Tongue (tissue), 2 donors: Measurements from ENCODE around the gene CHM. TPM values are rescaled to one million over a fixed set of nuclear protein-coding genes. Genes with fewer than 3 reads are reported as not detected.
"Not testable (repeated sequence)": the region's sequence is repeated elsewhere in the genome, so short reads cannot be mapped to it uniquely, and the experiment has no call there.

ENCODE experiments used
- DNase-seq: peaks from one replicate; pipeline ENCODE4 v3.0.0-alpha.2; 2015
- total RNA-seq: library from RNA; depleted of rRNA; stranded (reverse); fragments of >200 nt; gene quantifications from one replicate; pipeline ENCODE4 v1.2.3, GENCODE V29; 2014

The CHM gene
- total RNA-seq, 1 donor from 2014 or later, result 27.3 TPM

GRCh38 chrX:85996555-85996954 is 50.8 kb downstream of the CHM start:
- DNase-seq, result no peak

DNA sequence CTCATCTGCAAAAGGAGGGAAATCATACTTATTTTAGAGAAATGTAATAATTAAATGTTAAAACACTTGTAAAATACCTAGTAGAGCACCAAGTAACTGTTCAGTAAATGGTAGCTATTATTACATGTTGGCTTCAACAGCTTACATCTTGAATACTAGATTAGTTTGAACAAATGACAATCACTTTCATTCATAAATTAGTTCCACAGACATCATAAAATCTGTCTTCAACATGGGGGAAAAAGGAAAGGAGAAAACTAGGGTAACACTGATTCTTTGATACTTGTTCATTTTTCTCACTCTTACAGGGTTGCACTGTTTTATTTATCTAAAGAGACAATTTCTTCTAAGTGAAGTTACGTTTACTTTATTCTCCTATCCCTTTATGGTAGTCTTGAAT is 51.7 kb downstream of the CHM start:
- DNase-seq, result no peak

DNA sequence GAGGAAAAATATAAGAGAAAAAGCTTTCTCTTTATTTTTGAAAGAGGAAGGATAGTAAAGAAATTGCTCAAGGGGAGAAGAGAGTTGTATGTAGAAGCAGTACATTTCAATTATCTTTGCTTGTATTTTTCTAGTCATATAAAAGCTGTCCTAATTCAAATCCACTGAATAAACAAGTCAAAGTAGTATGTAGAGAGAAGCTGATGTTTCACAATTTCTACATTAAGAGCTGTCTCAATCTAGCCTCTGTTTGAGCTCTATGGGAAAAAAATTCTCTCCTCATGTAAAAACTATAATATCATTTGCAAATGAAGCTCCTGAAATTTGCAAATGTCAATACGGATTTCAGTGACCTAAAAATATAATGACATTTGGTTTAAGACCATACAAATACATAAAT is 52.6 kb downstream of the CHM start:
- no peak for DNase-seq

- DNase-seq, result no peak
These were observed 53.1 kb downstream of the CHM start for GRCh38 chrX:85994228-85994627.

DNA sequence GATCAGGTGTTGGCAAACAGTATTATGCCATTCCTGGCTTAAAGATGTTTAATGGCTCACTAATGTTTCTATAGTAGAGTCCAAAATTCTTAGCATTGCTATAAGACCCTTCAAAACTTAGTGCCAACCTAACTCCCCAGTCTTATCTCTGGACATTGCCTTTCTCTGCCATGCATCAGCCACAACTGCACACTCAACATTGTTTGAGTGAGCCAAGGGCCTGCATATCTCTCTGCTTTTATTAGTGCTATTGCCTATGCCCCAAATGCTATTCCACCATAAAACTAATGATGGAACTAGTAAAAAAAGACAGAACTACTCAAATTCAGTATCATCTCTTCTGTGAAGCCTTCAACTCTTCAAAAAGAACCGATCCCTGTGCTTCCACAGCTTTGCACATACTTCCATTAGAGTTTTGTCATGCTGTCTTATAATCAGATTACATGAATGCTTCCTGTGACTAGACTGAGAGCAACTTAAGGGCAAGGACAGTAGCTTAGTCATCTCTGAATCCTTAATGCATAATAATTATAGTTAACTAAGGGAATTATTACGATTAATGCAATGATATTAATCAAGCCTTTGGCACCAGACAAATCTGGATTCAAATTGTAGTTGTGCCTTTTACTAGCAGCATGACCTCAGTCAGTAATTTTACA is 53.7 kb downstream of the CHM start:
- no peak for DNase-seq

- no peak for DNase-seq
These were observed 54.5 kb downstream of the CHM start for GRCh38 chrX:85992811-85993229.

DNA sequence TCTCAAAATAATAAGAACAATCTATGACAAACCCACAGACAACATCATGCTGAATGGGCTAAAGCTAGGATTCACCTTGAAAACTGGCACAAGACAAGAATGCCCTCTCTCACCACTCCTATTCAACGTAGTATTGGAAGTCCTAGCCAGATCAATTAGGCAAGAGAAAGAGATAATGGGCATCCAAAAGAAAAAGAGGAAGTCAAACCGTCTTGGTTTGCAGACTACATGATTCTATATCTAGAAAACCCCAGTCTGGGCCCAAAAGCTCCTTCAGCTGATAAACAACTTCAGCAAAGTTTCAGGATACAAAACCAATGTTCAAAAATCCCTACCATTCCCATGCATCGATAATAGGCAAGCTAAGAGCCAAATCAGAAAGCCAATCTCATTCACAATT is 59.0 kb downstream of the CHM start:
- no peak for DNase-seq

GRCh38 chrX:85980286-85980685 is 67.1 kb downstream of the CHM start:
- no peak for DNase-seq

GRCh38 chrX:85977218-85977617 is 70.1 kb downstream of the CHM start:
- no peak for DNase-seq

DNA sequence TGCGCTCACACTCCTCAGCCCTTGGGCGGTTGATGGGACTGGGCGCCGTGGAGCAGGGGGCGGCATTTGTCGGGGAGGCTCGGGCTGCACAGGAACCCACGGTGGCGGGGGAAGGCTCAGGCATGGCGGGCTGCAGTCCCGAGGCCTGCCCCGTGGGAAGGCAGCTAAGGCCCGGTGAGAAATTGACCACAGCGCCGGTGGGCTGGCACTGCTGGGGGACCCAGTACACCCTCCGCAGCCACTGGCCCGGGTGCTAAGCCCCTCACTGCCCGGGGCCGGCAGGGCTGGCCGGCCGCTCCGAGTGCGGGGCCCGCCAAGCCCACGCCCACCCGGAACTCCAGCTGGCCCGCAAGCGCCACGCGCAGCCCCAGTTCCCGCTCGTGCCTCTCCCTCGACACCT is 75.0 kb downstream of the CHM start:
- not testable (repeated sequence) for DNase-seq

DNA sequence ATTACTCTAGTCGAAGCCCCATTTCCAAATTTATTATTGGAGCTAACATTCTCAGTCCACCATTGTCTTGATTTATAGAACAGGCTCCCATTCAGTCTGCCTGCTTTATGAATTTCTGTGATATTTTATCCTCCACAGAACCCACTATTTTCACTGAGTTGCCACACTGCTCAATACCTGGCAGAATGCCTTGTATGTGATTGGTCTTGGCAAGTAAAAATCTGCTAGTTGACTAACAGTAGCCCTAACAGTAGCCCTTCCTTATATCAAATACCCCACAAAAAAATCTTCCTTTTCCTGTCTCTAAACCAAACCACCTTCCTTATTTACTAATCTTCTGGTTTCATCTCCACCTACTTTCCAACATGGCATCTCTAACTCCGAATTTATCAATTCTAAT is 82.6 kb downstream of the CHM start:
- DNase-seq, result no peak

GRCh38 chrX:85963736-85964135 is 83.6 kb downstream of the CHM start:
- DNase-seq, result no peak

DNA sequence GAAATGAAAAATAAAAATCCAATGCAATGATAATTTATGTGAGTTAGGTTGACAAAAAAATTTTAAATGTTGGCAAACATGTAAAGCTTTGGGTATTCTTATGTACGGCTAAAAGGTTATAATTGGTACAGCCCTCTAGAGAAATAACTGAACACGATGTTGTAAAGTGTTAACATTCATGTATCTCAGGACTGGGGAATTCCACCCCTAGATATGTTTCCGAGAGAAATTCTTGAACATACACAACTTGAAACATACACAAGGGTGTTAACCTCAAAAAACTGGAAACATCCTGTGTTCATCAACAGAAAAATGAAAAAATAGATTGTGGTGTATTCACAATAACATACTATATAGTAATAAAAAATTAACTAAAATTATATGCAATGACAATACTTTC is 91.8 kb downstream of the CHM start:
- DNase-seq, result no peak

- not testable (repeated sequence) for DNase-seq
These were observed 102.6 kb downstream of the CHM start for GRCh38 chrX:85944751-85945150.

DNA sequence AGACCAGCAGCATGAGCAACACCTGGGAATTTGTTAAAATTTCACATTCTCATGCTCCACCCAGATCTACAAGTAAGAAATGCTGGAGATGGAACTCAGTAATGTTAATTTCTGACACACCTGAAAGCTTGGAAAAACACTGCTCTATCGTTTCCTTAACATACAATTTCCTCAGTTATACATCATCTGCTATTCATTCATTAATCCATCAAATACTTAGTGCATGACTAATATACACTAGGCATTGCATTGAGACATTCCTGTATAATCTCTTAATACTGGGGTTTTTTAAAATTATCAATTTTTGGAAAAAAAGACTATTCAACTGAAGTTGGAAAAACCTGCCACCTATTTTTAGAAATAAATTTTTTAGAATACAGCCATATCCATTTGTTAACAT is 106.1 kb downstream of the CHM start:
- DNase-seq, result no peak

DNA sequence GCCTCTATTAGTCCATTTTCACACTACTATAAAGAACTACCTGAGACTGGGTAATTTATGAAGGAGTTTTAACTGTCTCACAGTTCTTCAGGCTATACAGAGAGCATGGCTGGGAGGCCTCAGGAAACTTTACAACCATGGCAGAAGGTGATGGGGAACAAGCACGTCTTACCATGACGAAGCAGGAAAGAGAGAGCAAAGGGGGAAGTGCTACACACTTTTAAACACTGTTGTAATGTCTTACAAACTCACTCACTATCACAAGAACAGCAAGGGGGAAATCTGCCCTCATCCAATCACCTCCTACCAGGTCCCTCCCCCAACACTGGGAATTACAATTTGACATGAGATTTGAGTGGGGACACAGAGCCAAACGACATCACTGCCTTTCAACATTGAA is 107.4 kb downstream of the CHM start:
- not testable (repeated sequence) for DNase-seq

DNA sequence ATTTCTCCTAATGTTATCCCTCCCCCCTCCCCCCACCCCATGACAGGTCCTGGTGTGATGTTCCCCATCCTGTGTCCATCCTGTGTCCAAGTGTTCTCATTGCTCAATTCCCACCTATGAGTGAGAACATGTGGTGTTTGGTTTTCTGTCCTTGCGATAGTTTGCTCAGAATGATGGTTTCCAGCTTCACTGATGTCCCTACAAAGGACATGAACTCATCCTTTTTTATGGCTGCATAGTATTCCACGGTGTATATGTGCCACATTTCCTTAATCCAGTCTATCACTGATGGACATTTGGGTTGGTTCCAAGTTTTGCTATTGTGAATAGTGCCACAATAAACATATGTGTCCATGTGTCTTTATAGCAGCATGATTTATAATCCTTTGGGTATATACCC is 113.0 kb downstream of the CHM start:
- not testable (repeated sequence) for DNase-seq

DNA sequence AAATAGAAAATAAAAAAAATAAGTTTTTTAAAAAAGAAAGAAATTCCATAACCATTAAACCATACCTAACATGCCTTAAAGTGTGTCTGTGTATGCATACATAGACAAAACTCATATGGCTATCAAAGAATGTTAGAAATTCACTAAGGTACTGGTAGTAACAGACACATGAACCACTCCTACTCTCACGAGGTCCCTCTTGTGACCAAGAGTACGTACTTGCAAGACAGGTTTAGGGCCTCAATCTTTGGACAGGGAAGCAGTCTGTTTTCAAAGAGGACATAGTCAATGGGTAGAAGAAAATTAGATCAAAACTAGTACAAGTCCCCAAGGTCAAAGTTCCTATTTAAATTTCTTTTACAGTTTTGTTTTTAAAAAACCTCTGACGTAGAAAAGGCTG is 117.3 kb downstream of the CHM start:
- DNase-seq, result no peak

DNA sequence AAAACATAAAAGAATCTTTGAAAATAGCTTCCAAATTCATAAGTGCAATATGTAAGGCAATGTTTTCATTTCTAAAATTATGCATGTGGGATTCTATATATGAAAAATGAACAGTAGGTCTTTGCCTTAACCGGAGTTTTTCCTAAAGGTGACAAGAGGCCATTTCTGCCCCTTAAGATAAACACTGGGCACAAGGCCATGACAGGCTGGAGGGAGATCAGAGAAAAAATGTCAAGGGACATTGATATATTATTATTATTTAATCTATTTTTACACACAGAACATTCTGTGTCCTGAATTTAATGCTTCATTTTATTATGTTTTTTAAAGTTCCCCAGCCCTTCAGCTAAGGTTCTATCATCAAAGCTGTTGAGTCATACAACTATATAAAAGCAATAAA is 118.8 kb downstream of the CHM start:
- DNase-seq, result no peak

GRCh38 chrX:85927740-85928139 is 119.6 kb downstream of the CHM start:
- no peak for DNase-seq

GRCh38 chrX:85922821-85923220 is 124.5 kb downstream of the CHM start:
- no peak for DNase-seq

DNA sequence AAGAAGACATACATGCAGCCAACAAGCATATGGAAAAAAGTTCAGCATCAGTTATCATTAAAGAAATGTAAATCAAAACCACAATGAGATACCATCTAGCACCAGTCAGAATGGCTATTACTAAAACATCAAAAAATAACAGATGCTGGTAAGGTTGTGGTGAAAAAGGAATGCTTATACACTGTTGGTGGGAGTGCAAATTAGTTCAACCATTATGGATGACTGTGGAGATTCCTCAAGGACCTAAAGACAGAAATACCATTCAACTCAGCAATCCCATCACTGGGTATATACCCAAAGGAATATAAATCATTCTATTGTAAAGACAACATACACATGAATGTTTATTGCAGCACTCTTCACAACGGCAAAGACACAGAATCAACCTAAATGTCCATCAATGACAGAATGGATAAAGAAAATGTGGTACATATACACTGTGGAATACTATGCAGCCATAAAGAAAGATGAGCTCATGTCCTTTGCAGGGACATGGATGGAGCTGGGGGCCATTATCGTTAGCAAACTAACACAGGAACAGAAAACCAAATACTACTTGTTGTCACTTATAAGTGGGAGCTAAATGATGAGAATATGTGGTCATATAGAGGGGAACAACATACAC is 130.6 kb downstream of the CHM start:
- not testable (repeated sequence) for DNase-seq

- no peak for DNase-seq
These were observed 132.9 kb downstream of the CHM start for GRCh38 chrX:85914431-85914830.

DNA sequence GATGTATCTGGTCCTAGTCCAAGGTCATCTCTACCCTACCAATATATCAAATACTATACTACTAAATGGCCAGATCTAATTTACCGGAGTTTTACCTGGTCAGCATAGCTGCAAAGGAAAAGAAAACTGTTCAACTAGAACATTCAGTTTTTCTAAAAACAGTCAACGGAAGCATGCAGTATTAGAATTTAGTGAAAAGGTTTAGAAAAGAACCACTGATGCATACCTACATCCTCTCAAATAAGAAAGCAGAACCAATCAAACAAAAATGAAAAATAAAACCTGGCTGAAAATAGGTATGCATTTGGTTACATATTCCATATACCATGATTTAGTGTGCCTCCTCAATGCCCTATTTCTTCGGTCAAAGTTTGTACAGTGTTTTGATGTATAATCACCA is 140.0 kb downstream of the CHM start:
- DNase-seq, result no peak

- no peak for DNase-seq
These were observed 141.0 kb downstream of the CHM start for GRCh38 chrX:85906399-85906798.
